ENCODE measurements around the gene CDYL2.

The CDYL2 gene

GRCh38 chr16:80586476-80586875, 217.9 kb downstream of the CDYL2 start:
- DNase-seq: no peak

- DNase-seq: no peak
Observed at GRCh38 chr16:80585764-80586163, 218.6 kb downstream of the CDYL2 start.

GRCh38 chr16:80583466-80583865, 220.9 kb downstream of the CDYL2 start:
- DNase-seq: no peak

- DNase-seq: peak; percentile 33
Observed at GRCh38 chr16:80580109-80580832, 224.1 kb downstream of the CDYL2 start.

- DNase-seq: no peak
Observed at GRCh38 chr16:80577485-80578280, 226.7 kb downstream of the CDYL2 start.

GRCh38 chr16:80576343-80576912, 228.0 kb downstream of the CDYL2 start:
- no peak for DNase-seq

- DNase-seq: no peak
Observed at GRCh38 chr16:80573700-80574120, 230.7 kb downstream of the CDYL2 start.

GRCh38 chr16:80570106-80570478, 234.3 kb downstream of the CDYL2 start:
- DNase-seq: no peak

GRCh38 chr16:80569440-80570105, 234.8 kb downstream of the CDYL2 start:
- peak; percentile 5 for DNase-seq

- no peak for DNase-seq
Observed at GRCh38 chr16:80564394-80564793, 240.0 kb downstream of the CDYL2 start.

GRCh38 chr16:80563066-80563465, 241.3 kb downstream of the CDYL2 start:
- no peak for DNase-seq

- no peak for DNase-seq
Observed at GRCh38 chr16:80559369-80559768, 245.0 kb downstream of the CDYL2 start.

- DNase-seq: no peak
Observed at GRCh38 chr16:80557037-80557436, 247.4 kb downstream of the CDYL2 start.

- DNase-seq: no peak
Observed at GRCh38 chr16:80556481-80556880, 247.9 kb downstream of the CDYL2 start.

- DNase-seq: no peak
Observed at GRCh38 chr16:80554033-80554432, 250.4 kb downstream of the CDYL2 start.

GRCh38 chr16:80552277-80552676, 252.1 kb downstream of the CDYL2 start:
- no peak for DNase-seq
